Keratinocyte (primary cell): ENCODE results near the gene GTF2H4. TPM values are rescaled to one million over a fixed set of nuclear protein-coding genes. Genes with fewer than 3 reads are reported as not detected.

ENCODE experiments used
- DNase-seq: peaks from one replicate; pipeline ENCODE4 v3.0.0-alpha.2; 2011; ENCODE audit warnings: low read depth, missing footprints, low spot score
- FAIRE-seq: peaks from 2 replicates; lab custom pipeline; 2011; peaks lifted over from hg19 to GRCh38; lab: Jason Lieb, UNC
- H2AFZ ChIP-seq: 2 replicates; pipeline ENCODE4 v1.6.0; 2012; ENCODE audit warnings: low read length, control low read depth, inconsistent platforms; ENCODE audit not compliant: control insufficient read depth
- H3K27ac ChIP-seq: 2 replicates; pipeline ENCODE4 v1.5.1; 2011; ENCODE audit warnings: low read length; ENCODE audit not compliant: control insufficient read depth, insufficient read depth
- H3K27me3 ChIP-seq: 3 replicates; pipeline ENCODE4 v1.6.0; 2011; ENCODE audit warnings: low read length; ENCODE audit not compliant: control insufficient read depth, insufficient read depth; ENCODE audit errors: extremely low read depth
- H3K36me3 ChIP-seq, 2 experiments: 2 replicates in 1 of 2; 3 replicates in 1 of 2; pipeline ENCODE4 v1.5.1; 2011; ENCODE audit warnings: low read length in 2 of 2, mild to moderate bottlenecking in 1 of 2; ENCODE audit not compliant: control insufficient read depth in 2 of 2, insufficient read depth in 2 of 2; ENCODE audit errors: extremely low read depth in 1 of 2
- H3K4me1 ChIP-seq: 3 replicates; pipeline ENCODE4 v1.5.1; 2011; ENCODE audit warnings: low read length; ENCODE audit not compliant: control insufficient read depth, insufficient read depth; ENCODE audit errors: extremely low read depth
- H3K4me2 ChIP-seq: 3 replicates; pipeline ENCODE4 v1.6.0; 2011; ENCODE audit warnings: low read depth, low read length; ENCODE audit not compliant: control insufficient read depth, insufficient read depth; ENCODE audit errors: extremely low read depth
- H3K4me3 ChIP-seq, 3 experiments: fragments of 200-600 bp in 1 of 3; sonication (generic) in 1 of 3; 2 replicates in 2 of 3; 3 replicates in 1 of 3; pipeline ENCODE4 v1.5.1; 2011 to 2016; ENCODE audit warnings: low read length in 3 of 3, mild to moderate bottlenecking in 3 of 3, control low read depth in 2 of 3, inconsistent platforms in 1 of 3, low read depth in 1 of 3, mixed read lengths in 1 of 3, mixed run types in 1 of 3, moderate library complexity in 1 of 3; ENCODE audit not compliant: control insufficient read depth in 2 of 3, insufficient read depth in 2 of 3; ENCODE audit errors: extremely low read depth in 1 of 3
- H3K79me2 ChIP-seq: 2 replicates; pipeline ENCODE4 v1.6.0; 2012; ENCODE audit warnings: low read length; ENCODE audit not compliant: control insufficient read depth, insufficient read depth
- H3K9ac ChIP-seq: 3 replicates; pipeline ENCODE4 v1.6.0; 2011; ENCODE audit warnings: low read length; ENCODE audit not compliant: control insufficient read depth, insufficient read depth; ENCODE audit errors: extremely low read depth
- H3K9me1 ChIP-seq: 3 replicates; pipeline ENCODE4 v1.6.0; 2011; ENCODE audit warnings: low read length; ENCODE audit not compliant: control insufficient read depth, insufficient read depth; ENCODE audit errors: extremely low read depth
- H3K9me3 ChIP-seq: 2 replicates; pipeline ENCODE4 v1.5.1; 2012; ENCODE audit warnings: low read depth, low read length; ENCODE audit not compliant: control insufficient read depth
- H4K20me1 ChIP-seq: 3 replicates; pipeline ENCODE4 v1.6.0; 2011; ENCODE audit warnings: low read length; ENCODE audit not compliant: control insufficient read depth, insufficient read depth; ENCODE audit errors: extremely low read depth
- EZH2 ChIP-seq: IDR thresholded peaks from one replicate; pipeline ENCODE4 v1.6.1; 2012; ENCODE audit warnings: inconsistent platforms, mild to moderate bottlenecking, low read length, moderate library complexity
- dilution Hi-C: fragments of 300-500 bp; cut with MboI; formaldehyde crosslinking; loops from one replicate; pipeline ENCODE4 v1.7.0; 2020; ENCODE audit warnings: low sequenced_read_pairs; ENCODE audit not compliant: extremely low pct_ligation_motif_present
- polyA plus RNA-seq, 5 experiments: library from polyadenylated mRNA; depleted of rRNA in 3 of 5; stranded (reverse) in 3 of 5; stranded (forward) in 1 of 5; unstranded in 1 of 5; fragments of >200 nt; gene quantifications; 1 replicate in 1 of 5; 2 replicates in 3 of 5; 3 replicates in 1 of 5; pipeline versions ENCODE4 v1.2.1 to v1.2.3, GENCODE V29; 2011 to 2012; ENCODE audit warnings: missing spikeins in 2 of 5, low read depth in 1 of 5, low replicate concordance in 1 of 5
- TF ChIP-seq, protein P1 (sequence below), 3 experiments: IDR thresholded peaks in 1 of 3; conservative IDR thresholded peaks in 1 of 3; optimal IDR thresholded peaks in 1 of 3; 2 replicates in 2 of 3; 3 replicates in 1 of 3; pipeline versions ENCODE3 to v1.5.1; 2011; ENCODE audit warnings: low read length in 3 of 3, mild to moderate bottlenecking in 3 of 3, moderate library complexity in 2 of 3, control low read depth in 1 of 3, inconsistent platforms in 1 of 3; ENCODE audit not compliant: insufficient read depth in 2 of 3; ENCODE audit errors: extremely low read depth in 1 of 3

Gene GTF2H4
- polyA plus RNA-seq, 1 donor (not counting 4 experiments of a cell fraction or from before 2014, with no cell fraction given) = 38.7 TPM

DNA sequence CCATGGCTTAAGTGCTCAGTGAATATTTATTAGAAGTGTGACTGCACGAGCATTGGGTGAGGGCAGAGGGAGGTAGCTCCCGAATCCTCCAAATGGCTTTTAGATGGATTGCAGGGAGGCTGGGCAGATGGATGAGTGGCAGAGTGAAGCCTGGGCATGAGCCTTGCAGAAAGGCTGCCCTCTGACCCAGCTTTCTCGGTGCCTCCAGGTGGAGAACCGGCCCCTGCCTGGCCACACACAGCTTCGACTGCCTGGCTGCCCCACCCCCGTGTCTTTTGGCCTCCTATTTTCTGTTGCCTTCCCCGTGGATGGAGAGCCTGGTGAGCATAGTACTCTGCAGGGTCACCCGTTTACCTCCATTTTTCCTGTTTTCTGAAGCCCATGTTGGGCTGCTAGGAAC is 9.5 kb downstream of the GTF2H4 start:
- Histone ChIP-seq H3K9me3 (no peaks in the 10 kb centered on the region), H3K79me2 (no peaks in the 10 kb centered on the region), H3K27me3 (no peaks in the 10 kb centered on the region), H2AFZ (no peak overlapping the region), H4K20me1 (no peaks in the 10 kb centered on the region), H3K4me1 (peaks cover 31% of the 10 kb centered on the region), H3K27ac (no peak overlapping the region), H3K36me3 (peaks cover 13 to 30% of the 10 kb centered on the region in 2 experiments), H3K9ac (no peak overlapping the region), H3K4me3 (no peak overlapping the region), H3K4me2 (no peak overlapping the region), H3K9me1 (no peaks in the 10 kb centered on the region)
- dilution Hi-C loops = no loop called here
- no peak for TF ChIP-seq EZH2
- TF ChIP-seq, protein P1, sequence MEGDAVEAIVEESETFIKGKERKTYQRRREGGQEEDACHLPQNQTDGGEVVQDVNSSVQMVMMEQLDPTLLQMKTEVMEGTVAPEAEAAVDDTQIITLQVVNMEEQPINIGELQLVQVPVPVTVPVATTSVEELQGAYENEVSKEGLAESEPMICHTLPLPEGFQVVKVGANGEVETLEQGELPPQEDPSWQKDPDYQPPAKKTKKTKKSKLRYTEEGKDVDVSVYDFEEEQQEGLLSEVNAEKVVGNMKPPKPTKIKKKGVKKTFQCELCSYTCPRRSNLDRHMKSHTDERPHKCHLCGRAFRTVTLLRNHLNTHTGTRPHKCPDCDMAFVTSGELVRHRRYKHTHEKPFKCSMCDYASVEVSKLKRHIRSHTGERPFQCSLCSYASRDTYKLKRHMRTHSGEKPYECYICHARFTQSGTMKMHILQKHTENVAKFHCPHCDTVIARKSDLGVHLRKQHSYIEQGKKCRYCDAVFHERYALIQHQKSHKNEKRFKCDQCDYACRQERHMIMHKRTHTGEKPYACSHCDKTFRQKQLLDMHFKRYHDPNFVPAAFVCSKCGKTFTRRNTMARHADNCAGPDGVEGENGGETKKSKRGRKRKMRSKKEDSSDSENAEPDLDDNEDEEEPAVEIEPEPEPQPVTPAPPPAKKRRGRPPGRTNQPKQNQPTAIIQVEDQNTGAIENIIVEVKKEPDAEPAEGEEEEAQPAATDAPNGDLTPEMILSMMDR (optimal IDR thresholded peaks at IDR 0.05 in 1 of 3, IDR thresholded peaks at IDR 0.05 in 1 of 3, conservative IDR thresholded peaks at IDR 0.05 in 1 of 3; ENCODE audit: extremely low read depth in 1 of 3, insufficient read depth in 2 of 3, low read length in 3 of 3) = no peak
- FAIRE-seq (no peak), DNase-seq (no peak)

DNA sequence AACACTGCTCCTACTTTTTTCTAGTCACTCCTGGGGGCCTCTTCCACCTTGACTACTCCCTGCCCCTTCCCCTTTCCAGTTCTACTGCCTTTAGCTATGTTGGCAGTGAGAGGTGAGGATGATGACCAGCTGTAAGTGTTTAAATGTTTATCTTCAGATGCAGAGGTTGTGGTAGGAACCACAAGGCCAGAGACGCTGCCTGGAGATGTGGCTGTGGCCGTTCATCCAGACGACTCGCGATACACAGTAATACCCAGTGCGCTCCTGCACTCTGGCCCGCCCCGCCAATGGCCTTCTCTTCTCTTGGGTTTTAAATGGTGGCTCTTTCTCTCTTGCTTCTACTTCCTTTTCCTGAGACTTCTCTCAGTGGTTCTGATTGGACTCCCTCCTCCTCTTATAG is 10.7 kb downstream of the GTF2H4 start:
- Histone ChIP-seq H3K4me1 (peaks cover 30% of the 10 kb centered on the region), H3K27ac (no peak overlapping the region), H4K20me1 (no peaks in the 10 kb centered on the region), H3K9ac (no peak overlapping the region), H2AFZ (no peak overlapping the region), H3K79me2 (no peaks in the 10 kb centered on the region), H3K4me2 (no peak overlapping the region), H3K4me3 (no peak overlapping the region), H3K9me3 (no peaks in the 10 kb centered on the region), H3K9me1 (no peaks in the 10 kb centered on the region), H3K27me3 (no peaks in the 10 kb centered on the region), H3K36me3 (peaks cover 15 to 28% of the 10 kb centered on the region in 2 experiments)
- dilution Hi-C loops = no loop called here
- TF ChIP-seq EZH2 = no peak
- TF ChIP-seq, protein P1 (optimal IDR thresholded peaks at IDR 0.05 in 1 of 3, IDR thresholded peaks at IDR 0.05 in 1 of 3, conservative IDR thresholded peaks at IDR 0.05 in 1 of 3; ENCODE audit: extremely low read depth in 1 of 3, insufficient read depth in 2 of 3, low read length in 3 of 3) = no peak
- DNase-seq = no peak
- no peak for FAIRE-seq
